Suprapubic skin (tissue), 4 donors: ENCODE data around the gene ATF3. TPM values are rescaled to one million over a fixed set of nuclear protein-coding genes. Genes with fewer than 3 reads are reported as not detected.

Experiments
- DNase-seq, 2 donors: peaks; one replicate each; pipeline ENCODE4 v3.0.0-alpha.2; 2019; ENCODE audit warnings: low spot score in 2 of 2
- H3K27ac ChIP-seq: fragments of 200-600 bp; sonication (generic); one replicate; pipeline ENCODE4 v1.5.1; 2019
- H3K27me3 ChIP-seq: fragments of 200-600 bp; sonication (generic); one replicate; pipeline ENCODE4 v1.5.1; 2019
- H3K36me3 ChIP-seq: fragments of 200-600 bp; sonication (generic); one replicate; pipeline ENCODE4 v1.5.1; 2019
- H3K4me1 ChIP-seq: fragments of 200-600 bp; sonication (generic); one replicate; pipeline ENCODE4 v1.5.1; 2019
- H3K4me3 ChIP-seq: fragments of 200-600 bp; sonication (generic); one replicate; pipeline ENCODE4 v1.5.1; 2019; ENCODE audit warnings: mild to moderate bottlenecking
- H3K9me3 ChIP-seq: fragments of 200-600 bp; sonication (generic); one replicate; pipeline ENCODE4 v1.5.1; 2019
- EP300 ChIP-seq: sonication (generic); formaldehyde crosslinking; IDR thresholded peaks from one replicate; pipeline ENCODE4 v1.6.1; 2017; ENCODE audit warnings: antibody characterized with exemption
- POLR2A ChIP-seq, 2 donors: fragments of 450-650 bp; IDR thresholded peaks; one replicate each; pipeline ENCODE4 v1.6.1; 2017; ENCODE audit warnings: antibody characterized with exemption in 2 of 2, mild to moderate bottlenecking in 2 of 2, moderate library complexity in 2 of 2
- POLR2AphosphoS5 ChIP-seq, 3 donors: sonication (generic); formaldehyde crosslinking; IDR thresholded peaks; one replicate each; pipeline ENCODE4 v1.6.1; 2017; ENCODE audit warnings: antibody characterized with exemption in 3 of 3
- WGBS: methylation state at CpG from one replicate; pipeline ENCODE4 v1.1.5; 2018; 5-methylcytosine and 5-hydroxymethylcytosine counted together
- total RNA-seq, 4 donors: library from RNA; depleted of rRNA; stranded (reverse); fragments of >200 nt; gene quantifications; one replicate each; pipeline ENCODE4 v1.1.0, GENCODE V29; 2016
- TF ChIP-seq, protein P1 (sequence below), 2 donors: fragments of 200-600 bp in 1 of 2; fragments of 450-650 bp in 1 of 2; sonication (generic) in 1 of 2; IDR thresholded peaks; one replicate each; pipeline ENCODE4 v1.5.1; 2016 to 2019; ENCODE audit warnings: antibody characterized with exemption in 2 of 2, mild to moderate bottlenecking in 1 of 2, moderate library complexity in 1 of 2

Gene ATF3
- total RNA-seq, 4 donors from 2014 or later, result 43.9 to 151 (median 84.1) TPM

DNA sequence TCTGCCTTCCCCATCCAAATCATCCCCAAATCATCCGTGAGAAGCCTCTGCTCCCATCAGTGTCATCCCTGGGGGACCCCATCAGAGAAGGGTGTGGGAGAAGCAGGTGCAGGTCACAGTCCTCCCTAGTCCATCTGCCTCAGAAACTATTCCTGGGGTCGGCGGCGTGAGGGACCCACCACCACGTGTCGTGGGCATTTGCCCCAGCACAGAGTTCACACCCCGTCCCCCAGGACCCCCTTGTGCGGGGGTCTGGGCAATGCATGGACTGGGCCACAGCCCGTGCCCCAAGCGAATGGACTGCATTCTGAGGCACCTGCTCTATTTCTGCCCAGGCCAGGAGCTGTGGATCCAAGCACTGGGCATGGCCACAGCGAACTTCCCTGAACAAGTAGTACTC, 38.4 kb downstream of the ATF3 start:
- H3K36me3 ChIP-seq, result no peaks in the 10 kb centered on the region
- H3K4me3 ChIP-seq, result no peak overlapping the region
- H3K27me3 ChIP-seq, result no peaks in the 10 kb centered on the region
- TF ChIP-seq POLR2A (IDR thresholded peaks at IDR 0.05), result no peak
- no peak for TF ChIP-seq POLR2AphosphoS5 (IDR thresholded peaks at IDR 0.05)
- TF ChIP-seq, protein P1, sequence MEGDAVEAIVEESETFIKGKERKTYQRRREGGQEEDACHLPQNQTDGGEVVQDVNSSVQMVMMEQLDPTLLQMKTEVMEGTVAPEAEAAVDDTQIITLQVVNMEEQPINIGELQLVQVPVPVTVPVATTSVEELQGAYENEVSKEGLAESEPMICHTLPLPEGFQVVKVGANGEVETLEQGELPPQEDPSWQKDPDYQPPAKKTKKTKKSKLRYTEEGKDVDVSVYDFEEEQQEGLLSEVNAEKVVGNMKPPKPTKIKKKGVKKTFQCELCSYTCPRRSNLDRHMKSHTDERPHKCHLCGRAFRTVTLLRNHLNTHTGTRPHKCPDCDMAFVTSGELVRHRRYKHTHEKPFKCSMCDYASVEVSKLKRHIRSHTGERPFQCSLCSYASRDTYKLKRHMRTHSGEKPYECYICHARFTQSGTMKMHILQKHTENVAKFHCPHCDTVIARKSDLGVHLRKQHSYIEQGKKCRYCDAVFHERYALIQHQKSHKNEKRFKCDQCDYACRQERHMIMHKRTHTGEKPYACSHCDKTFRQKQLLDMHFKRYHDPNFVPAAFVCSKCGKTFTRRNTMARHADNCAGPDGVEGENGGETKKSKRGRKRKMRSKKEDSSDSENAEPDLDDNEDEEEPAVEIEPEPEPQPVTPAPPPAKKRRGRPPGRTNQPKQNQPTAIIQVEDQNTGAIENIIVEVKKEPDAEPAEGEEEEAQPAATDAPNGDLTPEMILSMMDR (IDR thresholded peaks at IDR 0.05), result no peak
- TF ChIP-seq EP300, result no peak
- peak in 1 of 2 donors; percentile 65 for DNase-seq
- no peaks in the 10 kb centered on the region for H3K9me3 ChIP-seq
- 89% methylated on average over 11 of the region's 11 CpGs for WGBS
- H3K27ac ChIP-seq, result no peak overlapping the region
- no peaks in the 10 kb centered on the region for H3K4me1 ChIP-seq

DNA sequence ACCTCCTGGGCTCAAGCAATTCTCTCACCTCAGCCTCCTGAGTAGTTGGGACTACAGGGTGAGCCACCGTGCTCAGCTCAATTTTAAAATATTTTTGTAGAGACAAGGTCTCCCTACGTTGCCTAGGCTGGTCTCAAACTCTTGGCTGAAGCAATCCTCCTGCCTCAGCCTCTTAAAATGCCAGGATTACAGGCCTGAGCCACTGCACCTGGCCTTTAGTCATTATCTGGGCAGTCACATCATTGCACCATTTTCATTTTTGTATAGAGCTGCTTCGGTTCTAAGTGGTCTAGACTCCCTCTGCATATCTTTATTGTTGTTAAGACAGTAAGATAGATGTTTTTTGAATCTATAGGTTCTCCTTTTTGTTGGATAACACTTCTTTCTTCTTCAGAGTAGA, 39.9 kb downstream of the ATF3 start:
- Histone ChIP-seq H3K4me3 (no peak overlapping the region), H3K36me3 (no peaks in the 10 kb centered on the region), H3K27ac (no peak overlapping the region), H3K27me3 (no peaks in the 10 kb centered on the region), H3K9me3 (no peaks in the 10 kb centered on the region), H3K4me1 (no peaks in the 10 kb centered on the region)
- no peak for DNase-seq
- no peak for TF ChIP-seq POLR2AphosphoS5 (IDR thresholded peaks at IDR 0.05)
- TF ChIP-seq EP300, result no peak
- no peak for TF ChIP-seq POLR2A (IDR thresholded peaks at IDR 0.05)
- TF ChIP-seq, protein P1 (IDR thresholded peaks at IDR 0.05), result no peak
- 80% methylated on average over 3 of the region's 3 CpGs for WGBS

DNA sequence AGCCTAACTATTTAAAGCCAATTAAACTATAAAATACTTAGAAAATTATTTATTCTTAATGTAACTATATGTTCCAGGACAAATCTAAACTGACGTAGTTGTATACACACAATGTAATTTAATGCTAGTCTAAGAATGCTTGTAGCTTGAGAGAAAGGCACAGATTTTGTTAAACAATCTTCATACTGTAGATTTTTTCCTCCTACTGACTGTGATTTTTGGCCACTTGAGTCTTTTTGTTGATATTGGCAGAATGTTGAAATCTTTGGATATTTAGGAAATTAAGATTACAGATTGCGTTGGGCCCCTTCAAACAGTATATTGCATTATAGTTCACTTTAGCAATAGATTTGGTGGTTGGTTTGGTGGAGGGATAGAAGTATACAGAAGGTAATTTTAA, 40.5 kb downstream of the ATF3 start:
- 82% methylated on average over 2 of the region's 2 CpGs for WGBS
- H3K27ac ChIP-seq, result no peak overlapping the region
- no peaks in the 10 kb centered on the region for H3K4me1 ChIP-seq
- H3K4me3 ChIP-seq, result no peak overlapping the region
- H3K27me3 ChIP-seq, result no peaks in the 10 kb centered on the region
- no peaks in the 10 kb centered on the region for H3K36me3 ChIP-seq
- no peak for DNase-seq
- no peaks in the 10 kb centered on the region for H3K9me3 ChIP-seq
- TF ChIP-seq POLR2AphosphoS5 (IDR thresholded peaks at IDR 0.05) (no peak), POLR2A (IDR thresholded peaks at IDR 0.05) (no peak), EP300 (no peak)
- TF ChIP-seq, protein P1 (IDR thresholded peaks at IDR 0.05), result no peak

DNA sequence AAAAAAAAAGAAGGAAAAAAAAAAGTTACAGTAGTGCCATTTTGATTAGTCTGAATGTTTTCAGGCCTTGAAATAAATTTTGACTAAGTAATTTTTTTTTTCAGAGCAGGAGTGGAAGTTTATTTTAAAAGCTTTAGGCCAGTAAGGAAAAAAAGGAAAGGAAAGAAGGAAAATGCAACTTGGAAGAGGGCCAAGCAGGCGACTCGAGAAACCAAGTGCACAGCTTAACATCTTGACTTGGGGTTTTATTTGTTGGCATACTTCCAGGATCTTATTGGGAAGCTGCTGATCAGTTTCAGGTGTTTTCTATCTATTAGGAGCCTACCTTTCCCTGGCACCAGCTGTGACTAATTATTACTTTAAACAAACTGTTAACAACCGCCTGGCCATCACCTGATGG, 41.7 kb downstream of the ATF3 start:
- TF ChIP-seq POLR2AphosphoS5 (IDR thresholded peaks at IDR 0.05) (no peak), EP300 (no peak), POLR2A (IDR thresholded peaks at IDR 0.05) (no peak)
- TF ChIP-seq, protein P1 (IDR thresholded peaks at IDR 0.05), result no peak
- WGBS, result 27% methylated on average over 3 of the region's 3 CpGs
- no peaks in the 10 kb centered on the region for H3K36me3 ChIP-seq
- H3K9me3 ChIP-seq, result no peaks in the 10 kb centered on the region
- no peak for DNase-seq
- no peak overlapping the region for H3K27ac ChIP-seq
- H3K4me1 ChIP-seq, result no peaks in the 10 kb centered on the region
- H3K4me3 ChIP-seq, result no peak overlapping the region
- H3K27me3 ChIP-seq, result no peaks in the 10 kb centered on the region

DNA sequence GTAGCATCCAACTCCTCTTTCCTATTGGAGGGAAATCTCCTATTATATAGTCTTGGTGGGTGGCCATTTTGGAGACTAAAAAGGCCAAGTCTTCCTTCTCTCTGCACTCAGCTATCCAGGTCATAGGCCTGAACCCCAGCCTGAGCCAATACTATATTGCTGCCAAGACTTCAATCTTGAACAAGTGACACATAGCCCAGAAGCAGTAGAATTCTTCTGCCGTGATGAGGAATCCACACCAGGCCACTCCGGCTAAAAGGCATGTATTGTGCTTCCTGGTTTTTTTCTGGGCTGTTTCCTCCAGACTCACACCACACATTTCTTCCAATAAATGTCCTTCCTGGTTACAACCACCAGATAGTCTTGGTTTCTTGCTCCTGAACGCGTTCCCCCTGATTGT, 43.0 kb downstream of the ATF3 start:
- Histone ChIP-seq H3K4me3 (no peak overlapping the region), H3K4me1 (no peaks in the 10 kb centered on the region), H3K9me3 (no peaks in the 10 kb centered on the region), H3K27me3 (no peaks in the 10 kb centered on the region), H3K36me3 (no peaks in the 10 kb centered on the region), H3K27ac (no peak overlapping the region)
- no peak for DNase-seq
- no peak for TF ChIP-seq POLR2AphosphoS5 (IDR thresholded peaks at IDR 0.05)
- TF ChIP-seq, protein P1 (IDR thresholded peaks at IDR 0.05), result no peak
- TF ChIP-seq EP300, result no peak
- no peak for TF ChIP-seq POLR2A (IDR thresholded peaks at IDR 0.05)
- 86% methylated on average over 4 of the region's 4 CpGs for WGBS
